ENCODE measurements around the gene VPS45. TPM values are rescaled to one million over a fixed set of nuclear protein-coding genes. Genes with fewer than 3 reads are reported as not detected.
"Not testable (repeated sequence)": the region's sequence is repeated elsewhere in the genome, so short reads cannot be mapped to it uniquely, and the experiment has no call there.

VPS45 gene
- total RNA-seq, 1 experiment from 2014 or later: 51.3 TPM

DNA sequence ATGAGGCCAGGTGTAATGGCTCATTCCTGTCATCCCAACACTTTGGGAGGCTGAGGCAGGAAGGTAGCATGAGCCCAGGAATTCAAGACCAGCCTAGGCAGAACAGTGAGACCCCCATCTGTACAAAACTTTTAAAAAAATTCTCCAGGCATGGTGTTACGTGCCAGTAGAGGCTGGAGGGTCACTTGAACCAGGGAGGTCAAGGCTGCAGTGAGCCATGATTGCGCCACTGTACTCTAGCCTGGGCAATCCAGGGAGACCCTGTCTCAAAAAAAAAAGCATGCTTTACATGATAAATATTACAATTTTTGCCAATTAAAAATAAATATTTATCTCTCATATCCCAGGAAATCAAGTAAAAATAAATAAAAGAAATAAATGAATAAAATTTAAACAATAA, 17.6 kb upstream of the VPS45 start:
- H3K27me3 ChIP-seq (replicated peaks; ENCODE audit: insufficient read depth, low read depth, low read length, poor library complexity): no peaks in the 10 kb centered on the region
- H3K9me3 ChIP-seq (ENCODE audit: low read depth, low read length, poor library complexity, severe bottlenecking): no peaks in the 10 kb centered on the region
- no TSS peak for BruUV-seq (replicated peaks)
- intact Hi-C loops (cut with micrococcal nuclease; ENCODE audit: unreplicated experiment): loop anchor here (2.0 to 5.0 kb wide), 2 partner anchors 87 to 153 kb away; partner anchors contain the start of gene BOLA1
- H3K4me1 ChIP-seq (ENCODE audit: insufficient read depth, low read length, poor library complexity, severe bottlenecking): no peaks in the 10 kb centered on the region
- H3K27ac ChIP-seq (ENCODE audit: low read depth, low read length, poor library complexity, severe bottlenecking): no peak overlapping the region
- ChIA-PET CTCF (interaction anchor here (1.0 kb wide), 1 partner anchor 161 kb away, joined by 3 read pairs; no protein-coding TSS in a partner anchor), POLR2A (ENCODE audit: low non-redundant PET) (no interaction called here)
- no peak for DNase-seq (ENCODE audit: low spot score)
- no peak overlapping the region for H3K4me3 ChIP-seq (ENCODE audit: low read depth, low read length, poor library complexity, severe bottlenecking)
- no peaks in the 10 kb centered on the region for H3K36me3 ChIP-seq (ENCODE audit: insufficient read depth, low read length, poor library complexity, severe bottlenecking)
- TF ChIP-seq, protein P1, sequence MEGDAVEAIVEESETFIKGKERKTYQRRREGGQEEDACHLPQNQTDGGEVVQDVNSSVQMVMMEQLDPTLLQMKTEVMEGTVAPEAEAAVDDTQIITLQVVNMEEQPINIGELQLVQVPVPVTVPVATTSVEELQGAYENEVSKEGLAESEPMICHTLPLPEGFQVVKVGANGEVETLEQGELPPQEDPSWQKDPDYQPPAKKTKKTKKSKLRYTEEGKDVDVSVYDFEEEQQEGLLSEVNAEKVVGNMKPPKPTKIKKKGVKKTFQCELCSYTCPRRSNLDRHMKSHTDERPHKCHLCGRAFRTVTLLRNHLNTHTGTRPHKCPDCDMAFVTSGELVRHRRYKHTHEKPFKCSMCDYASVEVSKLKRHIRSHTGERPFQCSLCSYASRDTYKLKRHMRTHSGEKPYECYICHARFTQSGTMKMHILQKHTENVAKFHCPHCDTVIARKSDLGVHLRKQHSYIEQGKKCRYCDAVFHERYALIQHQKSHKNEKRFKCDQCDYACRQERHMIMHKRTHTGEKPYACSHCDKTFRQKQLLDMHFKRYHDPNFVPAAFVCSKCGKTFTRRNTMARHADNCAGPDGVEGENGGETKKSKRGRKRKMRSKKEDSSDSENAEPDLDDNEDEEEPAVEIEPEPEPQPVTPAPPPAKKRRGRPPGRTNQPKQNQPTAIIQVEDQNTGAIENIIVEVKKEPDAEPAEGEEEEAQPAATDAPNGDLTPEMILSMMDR (conservative IDR thresholded peaks at IDR 0.05; ENCODE audit: low read depth, low read length): no peak
- TF ChIP-seq EZH2 (IDR thresholded peaks at IDR 0.05; ENCODE audit: borderline replicate concordance, low read depth, low read length, poor library complexity, severe bottlenecking): no peak

DNA sequence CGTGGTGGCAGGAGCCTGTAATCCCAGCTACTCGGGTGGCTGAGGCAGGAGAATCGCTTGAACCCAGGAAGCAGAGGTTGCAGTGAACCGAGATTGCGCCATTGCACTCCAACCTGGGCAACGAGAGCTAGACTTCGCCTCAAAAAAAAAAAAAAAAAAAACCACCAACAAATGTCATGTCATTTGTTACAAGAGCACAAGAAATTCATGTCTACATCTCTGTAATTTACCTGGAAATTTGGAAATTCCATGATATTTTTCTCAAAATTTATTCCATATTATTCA, 16.5 kb upstream of the VPS45 start:
- H3K27me3 ChIP-seq (replicated peaks; ENCODE audit: insufficient read depth, low read depth, low read length, poor library complexity): no peaks in the 10 kb centered on the region
- no TSS peak for BruUV-seq (replicated peaks)
- H3K36me3 ChIP-seq (ENCODE audit: insufficient read depth, low read length, poor library complexity, severe bottlenecking): no peaks in the 10 kb centered on the region
- no peak for DNase-seq (ENCODE audit: low spot score)
- no peaks in the 10 kb centered on the region for H3K9me3 ChIP-seq (ENCODE audit: low read depth, low read length, poor library complexity, severe bottlenecking)
- POLR2A ChIA-PET (ENCODE audit: low non-redundant PET): interaction anchor here (0.7 kb wide), 1 partner anchor 123 kb away, joined by 3 read pairs; no protein-coding TSS in a partner anchor
- intact Hi-C loops (cut with micrococcal nuclease; ENCODE audit: unreplicated experiment): loop anchor here (2.0 kb wide), 1 partner anchor 88 kb away; no protein-coding TSS in a partner anchor
- no peaks in the 10 kb centered on the region for H3K4me1 ChIP-seq (ENCODE audit: insufficient read depth, low read length, poor library complexity, severe bottlenecking)
- CTCF ChIA-PET: interaction anchor here (1.0 kb wide), 1 partner anchor 163 kb away, joined by 3 read pairs; no protein-coding TSS in a partner anchor
- H3K27ac ChIP-seq (ENCODE audit: low read depth, low read length, poor library complexity, severe bottlenecking): no peak overlapping the region
- no peak for TF ChIP-seq EZH2 (IDR thresholded peaks at IDR 0.05; ENCODE audit: borderline replicate concordance, low read depth, low read length, poor library complexity, severe bottlenecking)
- TF ChIP-seq, protein P1 (conservative IDR thresholded peaks at IDR 0.05; ENCODE audit: low read depth, low read length): no peak
- no peak overlapping the region for H3K4me3 ChIP-seq (ENCODE audit: low read depth, low read length, poor library complexity, severe bottlenecking)

DNA sequence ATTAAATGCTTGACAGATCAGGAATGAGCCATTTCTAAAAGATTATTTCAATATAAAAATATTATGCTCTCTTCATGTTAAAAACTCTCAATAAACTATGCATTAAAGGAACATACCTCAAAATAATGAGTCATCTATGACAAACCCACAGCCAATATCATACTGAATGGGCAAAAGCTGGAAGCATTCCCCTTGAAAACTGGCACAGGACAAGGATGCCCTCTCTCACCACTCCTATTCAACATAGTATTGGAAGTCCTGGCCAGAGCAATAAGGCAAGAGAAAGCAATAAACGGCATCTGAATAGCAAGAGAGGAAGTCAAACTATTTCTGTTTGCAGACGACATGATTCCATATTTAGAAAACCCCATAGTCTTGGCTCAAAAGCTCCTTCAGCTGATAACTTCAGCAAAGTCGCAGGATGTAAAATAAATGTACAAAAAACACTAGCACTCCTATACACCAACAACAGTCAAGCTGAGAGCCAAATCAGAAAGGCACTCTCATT, 15.6 kb upstream of the VPS45 start:
- CTCF ChIA-PET; DNase-seq (ENCODE audit: low spot score); H3K27me3 ChIP-seq (replicated peaks; ENCODE audit: insufficient read depth, low read depth, low read length, poor library complexity); H3K27ac ChIP-seq (ENCODE audit: low read depth, low read length, poor library complexity, severe bottlenecking); H3K9me3 ChIP-seq (ENCODE audit: low read depth, low read length, poor library complexity, severe bottlenecking); POLR2A ChIA-PET (ENCODE audit: low non-redundant PET); H3K4me1 ChIP-seq (ENCODE audit: insufficient read depth, low read length, poor library complexity, severe bottlenecking); BruUV-seq (replicated peaks); H3K4me3 ChIP-seq (ENCODE audit: low read depth, low read length, poor library complexity, severe bottlenecking); H3K36me3 ChIP-seq (ENCODE audit: insufficient read depth, low read length, poor library complexity, severe bottlenecking): not testable (repeated sequence)
- intact Hi-C loops (cut with micrococcal nuclease; ENCODE audit: unreplicated experiment): loop anchor here (2.0 kb wide), 1 partner anchor 89 kb away; no protein-coding TSS in a partner anchor

DNA sequence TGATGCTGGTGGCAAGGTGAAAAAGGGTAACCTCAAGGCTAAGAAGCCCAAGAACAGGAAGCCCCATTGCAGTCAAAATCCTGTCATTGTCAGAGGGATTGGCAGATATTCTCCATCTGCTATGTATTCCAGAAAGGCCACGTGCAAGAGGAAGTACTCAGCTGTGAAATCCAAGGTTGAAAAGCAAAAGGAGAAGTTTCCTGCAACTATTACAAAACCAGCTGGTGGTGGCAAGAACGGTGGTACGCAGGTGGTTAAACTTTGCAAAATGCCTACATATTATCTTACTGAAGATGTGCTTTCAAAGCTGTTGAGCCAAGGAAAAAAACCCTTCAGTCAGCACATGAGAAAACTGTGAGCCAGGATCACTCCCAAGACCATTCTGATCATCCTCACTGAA, 13.7 kb upstream of the VPS45 start:
- ChIA-PET CTCF (interaction anchor here (0.9 kb wide), 1 partner anchor 133 kb away, joined by 6 read pairs; no protein-coding TSS in a partner anchor), POLR2A (ENCODE audit: low non-redundant PET) (no interaction called here)
- no TSS peak for BruUV-seq (replicated peaks)
- TF ChIP-seq, protein P1 (conservative IDR thresholded peaks at IDR 0.05; ENCODE audit: low read depth, low read length): no peak
- no peak for TF ChIP-seq EZH2 (IDR thresholded peaks at IDR 0.05; ENCODE audit: borderline replicate concordance, low read depth, low read length, poor library complexity, severe bottlenecking)
- Histone ChIP-seq H3K4me3 (ENCODE audit: low read depth, low read length, poor library complexity, severe bottlenecking) (no peak overlapping the region), H3K27ac (ENCODE audit: low read depth, low read length, poor library complexity, severe bottlenecking) (no peak overlapping the region), H3K36me3 (ENCODE audit: insufficient read depth, low read length, poor library complexity, severe bottlenecking) (no peaks in the 10 kb centered on the region), H3K4me1 (ENCODE audit: insufficient read depth, low read length, poor library complexity, severe bottlenecking) (no peaks in the 10 kb centered on the region), H3K9me3 (ENCODE audit: low read depth, low read length, poor library complexity, severe bottlenecking) (no peaks in the 10 kb centered on the region), H3K27me3 (replicated peaks; ENCODE audit: insufficient read depth, low read depth, low read length, poor library complexity) (no peaks in the 10 kb centered on the region)
- intact Hi-C loops (cut with micrococcal nuclease; ENCODE audit: unreplicated experiment): no loop called here
- DNase-seq (ENCODE audit: low spot score): no peak

DNA sequence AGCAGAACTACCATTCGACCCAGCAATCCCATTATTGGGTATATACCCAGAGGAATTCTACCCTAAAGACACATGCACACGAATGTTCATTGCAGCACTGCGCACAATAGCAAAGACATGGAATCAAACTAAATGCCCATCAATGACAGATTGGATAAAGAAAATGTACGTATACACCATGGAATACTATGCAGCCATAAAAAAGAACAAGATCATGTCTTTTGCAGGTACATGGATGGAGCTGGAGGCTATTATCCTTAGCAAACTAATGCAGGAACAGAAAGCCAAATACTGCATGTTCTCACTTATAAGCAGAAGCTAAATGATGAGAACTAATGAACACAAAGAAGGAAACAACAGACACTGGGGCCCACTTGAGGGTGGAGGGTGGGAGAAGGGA, 12.1 kb upstream of the VPS45 start:
- POLR2A ChIA-PET (ENCODE audit: low non-redundant PET): not testable (repeated sequence)

More for the DNA sequence above, 12.1 kb upstream of the VPS45 start:
- H3K27ac ChIP-seq (ENCODE audit: low read depth, low read length, poor library complexity, severe bottlenecking); CTCF ChIA-PET; H3K27me3 ChIP-seq (replicated peaks; ENCODE audit: insufficient read depth, low read depth, low read length, poor library complexity); H3K36me3 ChIP-seq (ENCODE audit: insufficient read depth, low read length, poor library complexity, severe bottlenecking); intact Hi-C loops (cut with micrococcal nuclease; ENCODE audit: unreplicated experiment); BruUV-seq (replicated peaks); H3K4me3 ChIP-seq (ENCODE audit: low read depth, low read length, poor library complexity, severe bottlenecking); H3K9me3 ChIP-seq (ENCODE audit: low read depth, low read length, poor library complexity, severe bottlenecking); H3K4me1 ChIP-seq (ENCODE audit: insufficient read depth, low read length, poor library complexity, severe bottlenecking); DNase-seq (ENCODE audit: low spot score): not testable (repeated sequence)
